Nephron (organoid): Measurements from ENCODE around the gene SLC38A2.
A peak's percentile ranks its signal among the peaks of the same experiment; 100 is the strongest.

ENCODE experiments used
- H3K27ac Mint-ChIP-seq, 3 experiments: 2 replicates each; pipeline ENCODE4 v1.8.0; 2020; ENCODE audit warnings: mixed read lengths in 3 of 3, mild to moderate bottlenecking in 2 of 3, moderate library complexity in 1 of 3
- H3K27me3 Mint-ChIP-seq: 2 replicates; pipeline ENCODE4 v1.8.0; 2021; ENCODE audit warnings: low read depth, mild to moderate bottlenecking, moderate library complexity, mixed read lengths
- H3K36me3 Mint-ChIP-seq: 2 replicates; pipeline ENCODE4 v1.8.0; 2020; ENCODE audit warnings: low read depth, mixed read lengths
- H3K4me1 Mint-ChIP-seq: 2 replicates; pipeline ENCODE4 v1.8.0; 2020; ENCODE audit warnings: mixed read lengths
- H3K4me3 Mint-ChIP-seq, 3 experiments: 2 replicates each; pipeline ENCODE4 v1.8.0; 2020; ENCODE audit warnings: mild to moderate bottlenecking in 3 of 3, mixed read lengths in 3 of 3, moderate library complexity in 2 of 3
- H3K9me3 Mint-ChIP-seq: 2 replicates; pipeline ENCODE4 v1.8.0; 2020; ENCODE audit warnings: mixed read lengths
- TF ChIP-seq, protein P1 (sequence below), 3 experiments: fragments of 200-600 bp; sonication (generic); IDR thresholded peaks; one replicate each; pipeline ENCODE4 v1.5.0; 2021; ENCODE audit warnings: antibody characterized with exemption in 3 of 3; ENCODE audit not compliant: unreplicated experiment in 3 of 3

Gene SLC38A2

DNA sequence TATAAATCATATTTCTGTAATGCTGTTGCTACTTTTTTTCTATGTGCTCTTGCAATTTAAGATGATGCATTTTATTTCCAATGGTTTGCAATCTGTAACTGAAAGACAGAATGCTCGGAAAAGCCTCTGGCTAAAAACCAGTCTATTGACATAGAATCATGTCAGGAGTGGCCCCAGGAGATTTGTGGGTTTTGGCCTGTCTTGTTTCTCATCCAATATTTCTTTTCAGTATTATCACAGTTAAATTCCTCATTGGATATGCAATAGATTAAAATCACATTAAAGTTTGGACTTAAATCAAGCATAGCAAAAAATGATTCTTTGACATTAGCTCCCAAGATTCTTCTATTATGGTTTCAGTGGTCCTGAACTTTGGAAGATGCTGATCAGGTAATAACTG lies 19.1 kb upstream of the SLC38A2 start:
- Mint-ChIP-seq H3K4me1 (peaks cover 70% of the 10 kb centered on the region), H3K27me3 (no peaks in the 10 kb centered on the region), H3K4me3 (no peak overlapping the region), H3K9me3 (no peaks in the 10 kb centered on the region), H3K27ac (peak overlapping the region in 2 of 3 experiments; percentile 61 to 93), H3K36me3 (peaks cover 17% of the 10 kb centered on the region)
- TF ChIP-seq, protein P1, sequence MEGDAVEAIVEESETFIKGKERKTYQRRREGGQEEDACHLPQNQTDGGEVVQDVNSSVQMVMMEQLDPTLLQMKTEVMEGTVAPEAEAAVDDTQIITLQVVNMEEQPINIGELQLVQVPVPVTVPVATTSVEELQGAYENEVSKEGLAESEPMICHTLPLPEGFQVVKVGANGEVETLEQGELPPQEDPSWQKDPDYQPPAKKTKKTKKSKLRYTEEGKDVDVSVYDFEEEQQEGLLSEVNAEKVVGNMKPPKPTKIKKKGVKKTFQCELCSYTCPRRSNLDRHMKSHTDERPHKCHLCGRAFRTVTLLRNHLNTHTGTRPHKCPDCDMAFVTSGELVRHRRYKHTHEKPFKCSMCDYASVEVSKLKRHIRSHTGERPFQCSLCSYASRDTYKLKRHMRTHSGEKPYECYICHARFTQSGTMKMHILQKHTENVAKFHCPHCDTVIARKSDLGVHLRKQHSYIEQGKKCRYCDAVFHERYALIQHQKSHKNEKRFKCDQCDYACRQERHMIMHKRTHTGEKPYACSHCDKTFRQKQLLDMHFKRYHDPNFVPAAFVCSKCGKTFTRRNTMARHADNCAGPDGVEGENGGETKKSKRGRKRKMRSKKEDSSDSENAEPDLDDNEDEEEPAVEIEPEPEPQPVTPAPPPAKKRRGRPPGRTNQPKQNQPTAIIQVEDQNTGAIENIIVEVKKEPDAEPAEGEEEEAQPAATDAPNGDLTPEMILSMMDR (IDR thresholded peaks at IDR 0.05; ENCODE audit: unreplicated experiment in 3 of 3), result no peak

DNA sequence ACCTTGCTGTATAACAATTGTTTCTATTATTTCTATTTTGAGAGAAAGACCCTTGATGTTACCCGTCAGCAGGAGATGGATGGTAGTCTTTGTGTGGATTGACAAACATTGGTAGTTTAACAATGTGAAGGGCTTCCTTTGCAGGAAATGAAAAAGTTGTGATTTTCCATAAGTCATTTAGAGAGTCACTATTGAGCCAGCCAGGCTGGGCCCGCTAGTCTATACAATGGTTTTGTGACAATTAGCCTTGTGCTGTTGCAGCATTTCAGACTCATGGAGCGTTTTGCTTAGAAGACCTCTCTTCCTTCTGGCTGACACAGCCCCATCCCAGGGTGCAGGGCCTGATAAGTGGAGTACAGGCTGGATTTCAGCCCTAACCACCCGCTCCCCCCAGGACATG lies 18.3 kb upstream of the SLC38A2 start:
- H3K4me3 Mint-ChIP-seq, result no peak overlapping the region
- H3K9me3 Mint-ChIP-seq, result no peaks in the 10 kb centered on the region
- H3K27ac Mint-ChIP-seq, result peak overlapping the region in 2 of 3 experiments; percentile 71 to 93
- TF ChIP-seq, protein P1 (IDR thresholded peaks at IDR 0.05; ENCODE audit: unreplicated experiment in 3 of 3), result no peak
- H3K27me3 Mint-ChIP-seq, result no peaks in the 10 kb centered on the region
- peaks cover 75% of the 10 kb centered on the region for H3K4me1 Mint-ChIP-seq
- peaks cover 17% of the 10 kb centered on the region for H3K36me3 Mint-ChIP-seq

DNA sequence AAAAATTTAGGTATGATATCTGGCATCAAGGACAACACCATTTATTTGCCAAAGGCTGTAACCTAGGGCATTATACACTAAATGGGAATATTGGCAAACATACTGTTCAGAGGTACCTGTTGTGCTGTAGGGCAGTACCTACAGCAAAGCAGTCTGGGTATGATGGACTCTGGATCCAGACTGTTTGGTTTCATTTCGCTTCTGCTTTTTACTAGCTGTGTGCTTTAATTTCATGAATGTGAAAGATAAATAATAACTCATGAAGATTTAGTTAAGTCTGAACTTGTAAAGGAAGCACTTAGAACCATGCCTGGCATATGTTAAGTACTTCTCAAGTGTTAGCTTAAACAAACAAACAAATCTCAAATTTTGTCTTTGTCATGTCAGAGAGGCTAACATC lies 17.7 kb upstream of the SLC38A2 start:
- H3K4me1 Mint-ChIP-seq, result peaks cover 75% of the 10 kb centered on the region
- no peaks in the 10 kb centered on the region for H3K9me3 Mint-ChIP-seq
- peak overlapping the region in 2 of 3 experiments; percentile 93 for H3K27ac Mint-ChIP-seq
- TF ChIP-seq, protein P1 (IDR thresholded peaks at IDR 0.05; ENCODE audit: unreplicated experiment in 3 of 3), result no peak
- H3K36me3 Mint-ChIP-seq, result peaks cover 17% of the 10 kb centered on the region
- H3K4me3 Mint-ChIP-seq, result no peak overlapping the region
- no peaks in the 10 kb centered on the region for H3K27me3 Mint-ChIP-seq

DNA sequence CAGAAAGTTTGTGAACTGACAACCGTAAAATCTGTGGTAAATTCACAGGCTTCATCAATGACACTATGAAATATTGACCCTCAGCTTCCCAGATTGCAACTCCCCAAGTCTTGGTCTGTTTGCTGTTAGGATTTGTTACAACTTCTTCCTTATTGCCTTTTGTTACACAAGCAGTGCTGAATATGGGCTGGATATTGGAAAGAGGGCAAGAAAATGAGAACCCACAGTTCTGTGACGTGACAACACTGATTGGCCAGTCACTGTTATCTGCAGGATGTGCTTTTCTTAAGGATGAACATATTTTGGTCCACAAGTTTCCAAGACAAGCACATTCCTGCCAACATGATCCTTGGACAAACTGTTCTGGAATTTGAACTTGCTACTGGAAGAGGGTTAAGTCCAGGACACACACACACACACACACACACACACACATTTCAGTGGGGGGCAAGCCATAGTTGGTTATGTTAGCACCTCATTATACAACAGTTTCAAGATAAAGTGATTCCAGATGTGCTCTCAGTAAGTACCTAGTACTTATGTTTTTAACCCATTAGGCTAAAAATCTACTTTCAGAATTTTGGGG lies 16.6 kb upstream of the SLC38A2 start:
- H3K4me1 Mint-ChIP-seq, result peaks cover 73% of the 10 kb centered on the region
- peak overlapping the region; percentile 45 to 93 (median 93) for H3K27ac Mint-ChIP-seq
- no peaks in the 10 kb centered on the region for H3K27me3 Mint-ChIP-seq
- TF ChIP-seq, protein P1 (IDR thresholded peaks at IDR 0.05; ENCODE audit: unreplicated experiment in 3 of 3), result no peak
- peaks cover 17% of the 10 kb centered on the region for H3K36me3 Mint-ChIP-seq
- H3K4me3 Mint-ChIP-seq, result peak overlapping the region in 1 of 3 experiments; percentile 40
- H3K9me3 Mint-ChIP-seq, result no peaks in the 10 kb centered on the region

DNA sequence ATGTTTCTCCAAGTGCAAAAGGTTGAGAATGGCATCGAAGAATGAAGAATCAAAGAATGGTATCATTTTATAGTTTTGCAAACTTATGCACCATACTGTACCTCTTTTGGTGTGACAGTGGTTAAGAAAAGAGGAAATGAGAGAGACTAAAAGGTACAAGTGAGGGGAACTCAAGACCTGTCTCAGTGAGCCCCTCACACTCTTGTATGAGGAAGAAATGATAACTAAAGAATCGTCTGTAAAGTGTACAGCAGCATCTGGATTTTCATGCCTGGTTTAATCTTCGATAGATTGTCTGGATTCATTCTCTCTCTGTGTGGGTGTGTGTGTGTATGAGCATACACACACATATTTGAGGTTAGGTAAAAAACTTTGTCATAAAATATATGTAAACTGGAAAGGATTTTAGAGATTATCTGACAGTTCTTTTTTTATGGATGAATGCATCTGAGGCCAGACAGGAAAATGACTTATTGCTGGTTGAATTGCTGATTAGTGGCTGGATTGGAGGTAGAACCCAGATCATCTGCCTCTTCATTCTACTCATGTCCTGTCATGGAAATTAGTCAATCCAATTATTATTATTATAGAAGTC lies 16.0 kb upstream of the SLC38A2 start:
- Mint-ChIP-seq H3K9me3 (no peaks in the 10 kb centered on the region), H3K4me1 (peaks cover 73% of the 10 kb centered on the region), H3K4me3 (peak overlapping the region in 1 of 3 experiments; percentile 37), H3K27me3 (no peaks in the 10 kb centered on the region), H3K36me3 (peaks cover 17% of the 10 kb centered on the region), H3K27ac (peak overlapping the region; percentile 16 to 93 (median 81))
- TF ChIP-seq, protein P1 (IDR thresholded peaks at IDR 0.05; ENCODE audit: unreplicated experiment in 3 of 3), result no peak

DNA sequence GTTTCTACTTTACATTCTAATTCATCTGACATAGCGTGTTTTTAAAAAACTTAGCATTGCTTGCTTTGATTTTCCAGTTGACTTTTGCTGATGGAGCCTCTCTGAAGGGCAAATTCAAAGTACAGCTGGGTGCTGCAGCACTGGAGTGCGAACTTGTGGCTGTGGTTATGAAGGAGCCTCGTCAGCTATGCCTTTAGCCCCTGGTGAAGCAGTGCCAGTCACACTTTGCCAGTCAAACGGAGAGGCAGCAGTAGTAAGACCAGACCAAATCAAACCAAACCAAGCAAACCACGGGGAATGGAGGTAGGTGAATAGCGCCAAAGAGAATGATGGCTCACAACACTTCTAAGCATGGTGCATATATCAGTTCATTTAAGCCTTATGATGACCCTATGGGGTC lies 15.1 kb upstream of the SLC38A2 start:
- H3K4me1 Mint-ChIP-seq, result peaks cover 76% of the 10 kb centered on the region
- peak overlapping the region; percentile 19 to 93 (median 90) for H3K27ac Mint-ChIP-seq
- H3K36me3 Mint-ChIP-seq, result peaks cover 17% of the 10 kb centered on the region
- H3K9me3 Mint-ChIP-seq, result no peaks in the 10 kb centered on the region
- TF ChIP-seq, protein P1 (IDR thresholded peaks at IDR 0.05; ENCODE audit: unreplicated experiment in 3 of 3), result no peak
- peak overlapping the region in 1 of 3 experiments; percentile 43 for H3K4me3 Mint-ChIP-seq
- H3K27me3 Mint-ChIP-seq, result no peaks in the 10 kb centered on the region
